ENCODE data around the gene GPR55. TPM values are rescaled to one million over a fixed set of nuclear protein-coding genes. Genes with fewer than 3 reads are reported as not detected.

GPR55 gene
- total RNA-seq, 1 donor from 2014 or later = not detected

DNA sequence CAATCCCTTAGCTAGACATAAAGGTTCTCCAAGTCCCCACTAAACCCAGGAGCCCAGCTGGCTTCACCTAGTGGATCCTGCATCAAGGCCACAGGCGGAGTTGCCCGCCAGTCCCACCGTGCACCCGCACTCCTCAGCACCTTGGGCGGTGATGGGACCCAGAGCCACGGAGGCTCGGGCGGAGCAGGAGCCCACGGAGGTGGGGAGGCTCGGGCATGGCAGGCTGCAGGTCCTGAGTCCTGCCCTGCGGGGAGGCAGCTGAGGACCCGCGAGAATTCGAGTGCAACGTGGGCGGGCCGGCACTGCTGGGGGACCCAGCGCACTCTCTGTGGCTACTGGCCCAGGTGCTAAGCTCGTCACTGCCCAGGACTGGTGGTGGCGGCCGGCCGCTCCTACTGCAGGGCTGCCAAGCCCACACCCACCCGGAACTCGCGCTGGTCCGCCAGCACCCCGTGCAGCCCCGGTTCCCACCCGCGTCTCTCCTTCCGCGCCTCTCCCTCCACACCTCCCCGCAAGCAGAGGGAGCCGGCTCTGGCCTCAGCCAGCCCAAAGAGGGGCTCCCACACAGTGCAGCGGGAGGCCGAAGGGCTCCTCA lies 39.2 kb upstream of the GPR55 start:
- H3K27ac Mint-ChIP-seq = no peak overlapping the region
- no peaks in the 10 kb centered on the region for H3K4me1 ChIP-seq
- H3K9me3 Mint-ChIP-seq = peaks cover 3% of the 10 kb centered on the region
- peaks cover 5% of the 10 kb centered on the region for H3K27me3 ChIP-seq
- no peak overlapping the region for H2AFZ ChIP-seq (replicated peaks)
- H3K79me2 ChIP-seq (ENCODE audit: low read depth) = no peaks in the 10 kb centered on the region
- peaks cover 10% of the 10 kb centered on the region for H3F3A ChIP-seq (ENCODE audit: low read depth)
- H3K9ac ChIP-seq = no peak overlapping the region
- H3K36me3 ChIP-seq = no peaks in the 10 kb centered on the region
- TF ChIP-seq EZH2 (IDR thresholded peaks at IDR 0.05) = no peak
- TF ChIP-seq, protein P1, sequence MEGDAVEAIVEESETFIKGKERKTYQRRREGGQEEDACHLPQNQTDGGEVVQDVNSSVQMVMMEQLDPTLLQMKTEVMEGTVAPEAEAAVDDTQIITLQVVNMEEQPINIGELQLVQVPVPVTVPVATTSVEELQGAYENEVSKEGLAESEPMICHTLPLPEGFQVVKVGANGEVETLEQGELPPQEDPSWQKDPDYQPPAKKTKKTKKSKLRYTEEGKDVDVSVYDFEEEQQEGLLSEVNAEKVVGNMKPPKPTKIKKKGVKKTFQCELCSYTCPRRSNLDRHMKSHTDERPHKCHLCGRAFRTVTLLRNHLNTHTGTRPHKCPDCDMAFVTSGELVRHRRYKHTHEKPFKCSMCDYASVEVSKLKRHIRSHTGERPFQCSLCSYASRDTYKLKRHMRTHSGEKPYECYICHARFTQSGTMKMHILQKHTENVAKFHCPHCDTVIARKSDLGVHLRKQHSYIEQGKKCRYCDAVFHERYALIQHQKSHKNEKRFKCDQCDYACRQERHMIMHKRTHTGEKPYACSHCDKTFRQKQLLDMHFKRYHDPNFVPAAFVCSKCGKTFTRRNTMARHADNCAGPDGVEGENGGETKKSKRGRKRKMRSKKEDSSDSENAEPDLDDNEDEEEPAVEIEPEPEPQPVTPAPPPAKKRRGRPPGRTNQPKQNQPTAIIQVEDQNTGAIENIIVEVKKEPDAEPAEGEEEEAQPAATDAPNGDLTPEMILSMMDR (IDR thresholded peaks at IDR 0.05) = no peak
- no peak for TF ChIP-seq EZH2phosphoT487 (IDR thresholded peaks at IDR 0.05)
- no peak for DNase-seq (ENCODE audit: low spot score)
- no peaks in the 10 kb centered on the region for H3K9me3 ChIP-seq (ENCODE audit: low read depth)
- no peaks in the 10 kb centered on the region for H4K20me1 ChIP-seq (ENCODE audit: low read depth)
- peaks cover 13% of the 10 kb centered on the region for H3K27me3 Mint-ChIP-seq (ENCODE audit: insufficient read depth, low read depth)
- H3K4me3 ChIP-seq = no peak overlapping the region
- no peak overlapping the region for H3K4me3 Mint-ChIP-seq
- no peak overlapping the region for H3K4me2 ChIP-seq
- H3K4me1 Mint-ChIP-seq = peaks cover 10% of the 10 kb centered on the region
- no peak overlapping the region for H3K27ac ChIP-seq
- no peaks in the 10 kb centered on the region for H3K36me3 Mint-ChIP-seq

GRCh38 chr2:230961091-230961491 lies 36.0 kb upstream of the GPR55 start:
- Mint-ChIP-seq H3K9me3 (peaks cover 3% of the 10 kb centered on the region), H3K4me1 (peaks cover 28% of the 10 kb centered on the region), H3K27ac (no peak overlapping the region), H3K36me3 (no peaks in the 10 kb centered on the region), H3K27me3 (ENCODE audit: insufficient read depth, low read depth) (peaks cover 12% of the 10 kb centered on the region), H3K4me3 (no peak overlapping the region)
- no peak overlapping the region for H3K9ac ChIP-seq
- H3K79me2 ChIP-seq (ENCODE audit: low read depth) = no peaks in the 10 kb centered on the region
- no peaks in the 10 kb centered on the region for H3K9me3 ChIP-seq (ENCODE audit: low read depth)
- no peak overlapping the region for H3K4me2 ChIP-seq
- TF ChIP-seq, protein P1 (IDR thresholded peaks at IDR 0.05) = no peak
- TF ChIP-seq EZH2 (IDR thresholded peaks at IDR 0.05) = no peak
- no peak for TF ChIP-seq EZH2phosphoT487 (IDR thresholded peaks at IDR 0.05)
- peaks cover 23% of the 10 kb centered on the region for H3F3A ChIP-seq (ENCODE audit: low read depth)
- no peak overlapping the region for H3K27ac ChIP-seq
- no peak overlapping the region for H2AFZ ChIP-seq (replicated peaks)
- H3K4me3 ChIP-seq = no peak overlapping the region
- DNase-seq (ENCODE audit: low spot score) = no peak
- H3K27me3 ChIP-seq = peaks cover 37% of the 10 kb centered on the region
- peaks cover 10% of the 10 kb centered on the region for H3K4me1 ChIP-seq
- no peaks in the 10 kb centered on the region for H3K36me3 ChIP-seq
- H4K20me1 ChIP-seq (ENCODE audit: low read depth) = no peaks in the 10 kb centered on the region

DNA sequence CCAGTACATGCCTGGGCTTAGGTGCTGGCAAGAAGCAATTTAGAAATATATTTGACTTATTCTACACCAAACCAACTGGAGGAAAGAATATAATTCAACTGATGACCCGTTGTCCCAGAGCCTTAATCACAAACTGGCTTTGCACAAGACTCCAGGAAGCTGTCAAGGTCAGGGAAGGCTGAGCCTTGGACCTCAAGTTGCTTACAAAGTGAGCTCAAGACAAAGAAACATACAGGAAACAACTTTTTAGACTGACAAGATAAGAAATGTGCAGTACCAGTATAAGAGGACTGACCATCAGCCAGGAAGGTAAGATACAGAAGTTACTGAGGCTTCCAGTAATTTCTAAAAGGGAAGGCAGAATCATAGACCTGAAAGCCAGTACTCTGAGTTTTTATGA lies 35.0 kb upstream of the GPR55 start:
- Histone ChIP-seq H3K79me2 (ENCODE audit: low read depth) (no peaks in the 10 kb centered on the region), H3K9me3 (ENCODE audit: low read depth) (no peaks in the 10 kb centered on the region), H3K4me1 (peaks cover 10% of the 10 kb centered on the region), H3K4me3 (no peak overlapping the region), H2AFZ (replicated peaks) (no peak overlapping the region), H3K27ac (no peak overlapping the region), H3K27me3 (peaks cover 38% of the 10 kb centered on the region), H3K9ac (no peak overlapping the region), H3K36me3 (no peaks in the 10 kb centered on the region), H3F3A (ENCODE audit: low read depth) (peaks cover 23% of the 10 kb centered on the region), H4K20me1 (ENCODE audit: low read depth) (no peaks in the 10 kb centered on the region), H3K4me2 (no peak overlapping the region)
- peaks cover 28% of the 10 kb centered on the region for H3K4me1 Mint-ChIP-seq
- TF ChIP-seq, protein P1 (IDR thresholded peaks at IDR 0.05) = no peak
- TF ChIP-seq EZH2phosphoT487 (IDR thresholded peaks at IDR 0.05) = no peak
- TF ChIP-seq EZH2 (IDR thresholded peaks at IDR 0.05) = no peak
- H3K36me3 Mint-ChIP-seq = no peaks in the 10 kb centered on the region
- no peak for DNase-seq (ENCODE audit: low spot score)
- H3K27ac Mint-ChIP-seq = no peak overlapping the region
- H3K27me3 Mint-ChIP-seq (ENCODE audit: insufficient read depth, low read depth) = peaks cover 12% of the 10 kb centered on the region
- H3K9me3 Mint-ChIP-seq = peaks cover 3% of the 10 kb centered on the region
- H3K4me3 Mint-ChIP-seq = no peak overlapping the region

Data from neural progenitor cell (in vitro differentiated cells).